Mammary epithelial cell (primary cell): ENCODE results near the gene SMIM15.

Experiments
- CTCF ChIP-seq, 2 donors: IDR thresholded peaks in 1 of 2; conservative IDR thresholded peaks in 1 of 2; 2 replicates each; pipeline ENCODE4 v1.5.1; 2011 to 2012; ENCODE audit warnings: inconsistent platforms in 2 of 2, low read length in 2 of 2, mild to moderate bottlenecking in 2 of 2, control low read depth in 1 of 2, low read depth in 1 of 2; ENCODE audit not compliant: insufficient read depth in 1 of 2; ENCODE audit errors: extremely low read depth in 1 of 2
- EZH2 ChIP-seq: IDR thresholded peaks from 2 replicates; pipeline ENCODE4 v1.6.1; 2012; ENCODE audit warnings: low read length, inconsistent platforms, borderline replicate concordance

GRCh38 chr5:61151893-61152292, 10.4 kb downstream of the SMIM15 start:
- TF ChIP-seq EZH2 (no peak), CTCF (conservative IDR thresholded peaks at IDR 0.05 in 1 of 2, IDR thresholded peaks at IDR 0.05 in 1 of 2; ENCODE audit: extremely low read depth in 1 of 2, insufficient read depth in 1 of 2, low read depth in 1 of 2, low read length in 2 of 2) (no peak)
